GM18502 (cell line): ENCODE data around the gene GALNT14.

Experiments used
- ATAC-seq: cut with Tn5 transposase; IDR thresholded peaks from one replicate; pipeline ENCODE4 v1.9.1; 2021; ENCODE audit warnings: mild to moderate bottlenecking; ENCODE audit not compliant: unreplicated experiment, poor library complexity

Gene GALNT14

GRCh38 chr2:31089645-31090044 lies 48.6 kb downstream of the GALNT14 start:
- ATAC-seq = no peak

GRCh38 chr2:31088504-31089195 lies 49.6 kb downstream of the GALNT14 start:
- no peak for ATAC-seq

- no peak for ATAC-seq
These were observed 50.7 kb downstream of the GALNT14 start for GRCh38 chr2:31087491-31087890.

GRCh38 chr2:31086590-31086989 lies 51.6 kb downstream of the GALNT14 start:
- ATAC-seq = no peak

GRCh38 chr2:31083234-31083993 lies 54.8 kb downstream of the GALNT14 start:
- no peak for ATAC-seq

GRCh38 chr2:31082002-31082401 lies 56.2 kb downstream of the GALNT14 start:
- ATAC-seq = no peak

GRCh38 chr2:31081492-31081891 lies 56.7 kb downstream of the GALNT14 start:
- no peak for ATAC-seq

- no peak for ATAC-seq
These were observed 57.9 kb downstream of the GALNT14 start for GRCh38 chr2:31080361-31080760.

GRCh38 chr2:31079665-31080064 lies 58.6 kb downstream of the GALNT14 start:
- no peak for ATAC-seq

GRCh38 chr2:31078579-31079105 lies 59.6 kb downstream of the GALNT14 start:
- ATAC-seq = no peak

GRCh38 chr2:31078011-31078410 lies 60.2 kb downstream of the GALNT14 start:
- no peak for ATAC-seq

GRCh38 chr2:31075941-31076590 lies 62.2 kb downstream of the GALNT14 start:
- no peak for ATAC-seq

- no peak for ATAC-seq
These were observed 62.8 kb downstream of the GALNT14 start for GRCh38 chr2:31075431-31075830.

- no peak for ATAC-seq
These were observed 66.5 kb downstream of the GALNT14 start for GRCh38 chr2:31071741-31072140.

GRCh38 chr2:31070339-31071125 lies 67.7 kb downstream of the GALNT14 start:
- no peak for ATAC-seq

GRCh38 chr2:31069643-31070325 lies 68.5 kb downstream of the GALNT14 start:
- ATAC-seq = no peak

- no peak for ATAC-seq
These were observed 71.0 kb downstream of the GALNT14 start for GRCh38 chr2:31067259-31067658.

- ATAC-seq = no peak
These were observed 71.7 kb downstream of the GALNT14 start for GRCh38 chr2:31066551-31066950.

GRCh38 chr2:31066086-31066485 lies 72.2 kb downstream of the GALNT14 start:
- no peak for ATAC-seq

GRCh38 chr2:31065356-31065755 lies 72.9 kb downstream of the GALNT14 start:
- no peak for ATAC-seq
